ENCODE data around the gene DOCK7. TPM values are rescaled to one million over a fixed set of nuclear protein-coding genes. Genes with fewer than 3 reads are reported as not detected.

DOCK7 gene
- polyA plus RNA-seq, 2 donors = 4.2 to 4.3 TPM

DNA sequence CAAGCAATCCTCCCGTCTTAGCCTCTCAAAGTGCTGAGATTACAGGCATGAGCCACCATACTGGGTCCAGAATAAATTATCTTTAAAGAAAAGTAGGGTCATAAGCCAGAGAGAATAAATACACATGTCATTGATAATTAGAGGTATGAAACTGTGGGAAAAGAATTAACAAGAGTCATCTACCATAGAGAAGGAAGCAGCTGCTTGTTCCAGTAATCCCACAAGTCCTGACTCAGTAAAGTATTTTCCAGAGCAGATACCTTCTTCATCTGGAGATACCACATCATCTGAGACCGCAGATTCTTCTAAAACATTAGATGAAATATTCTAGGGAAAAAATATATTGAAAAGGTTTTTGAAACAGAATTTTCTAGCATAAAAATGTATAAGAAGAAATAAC is 195.7 kb downstream of the DOCK7 start:
- H3K9me3 ChIP-seq (ENCODE audit: control insufficient read depth in 2 of 2, insufficient read depth in 1 of 2, low read depth in 1 of 2, low read length in 1 of 2) = no peaks in the 10 kb centered on the region
- no peak overlapping the region for H3K27ac ChIP-seq (ENCODE audit: low read depth in 2 of 2, low read length in 1 of 2)
- WGBS, 2 donors = 97 to 98% methylated on average over 2 of the region's 2 CpGs
- no peak overlapping the region for H3K4me3 ChIP-seq (ENCODE audit: low read depth in 1 of 2, low read length in 2 of 2)
- no peaks in the 10 kb centered on the region for H3K27me3 ChIP-seq (ENCODE audit: control insufficient read depth in 1 of 2, insufficient read depth in 2 of 2, low read length in 2 of 2)
- H3K4me1 ChIP-seq (ENCODE audit: control insufficient read depth in 2 of 2, insufficient read depth in 2 of 2, low read length in 1 of 2) = no peaks in the 10 kb centered on the region
- H3K36me3 ChIP-seq (ENCODE audit: control insufficient read depth in 2 of 2, insufficient read depth in 2 of 2, low read length in 1 of 2) = peaks cover 2 to 4% of the 10 kb centered on the region in 2 donors

DNA sequence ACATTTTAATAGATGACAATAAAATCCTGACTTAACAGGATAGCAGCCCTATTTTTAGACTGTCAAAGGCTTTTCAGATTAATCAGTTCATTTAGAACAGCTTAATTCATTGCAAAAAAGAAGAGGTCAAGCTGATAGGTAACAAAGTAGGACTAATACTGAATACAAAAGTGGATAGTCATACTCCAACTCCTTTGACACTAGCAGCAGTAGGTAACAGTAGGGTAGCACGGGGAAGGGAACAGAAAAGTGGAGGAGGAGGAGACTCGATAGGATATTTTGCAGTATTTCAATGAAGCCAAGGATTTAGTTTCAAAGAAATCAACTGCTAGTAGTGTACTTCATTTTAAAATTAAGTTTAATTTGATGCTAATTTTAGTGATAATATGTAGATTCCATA is 200.2 kb downstream of the DOCK7 start:
- peaks cover 0 to 3% of the 10 kb centered on the region in 2 donors for H3K36me3 ChIP-seq (ENCODE audit: control insufficient read depth in 2 of 2, insufficient read depth in 2 of 2, low read length in 1 of 2)
- H3K4me1 ChIP-seq (ENCODE audit: control insufficient read depth in 2 of 2, insufficient read depth in 2 of 2, low read length in 1 of 2) = no peaks in the 10 kb centered on the region
- H3K27me3 ChIP-seq (ENCODE audit: control insufficient read depth in 1 of 2, insufficient read depth in 2 of 2, low read length in 2 of 2) = no peaks in the 10 kb centered on the region
- H3K9me3 ChIP-seq (ENCODE audit: control insufficient read depth in 2 of 2, insufficient read depth in 1 of 2, low read depth in 1 of 2, low read length in 1 of 2) = no peaks in the 10 kb centered on the region
- no peak overlapping the region for H3K4me3 ChIP-seq (ENCODE audit: low read depth in 1 of 2, low read length in 2 of 2)
- no peak overlapping the region for H3K27ac ChIP-seq (ENCODE audit: low read depth in 2 of 2, low read length in 1 of 2)
- 83 to 88% methylated on average over 2 of the region's 2 CpGs for WGBS, 2 donors

DNA sequence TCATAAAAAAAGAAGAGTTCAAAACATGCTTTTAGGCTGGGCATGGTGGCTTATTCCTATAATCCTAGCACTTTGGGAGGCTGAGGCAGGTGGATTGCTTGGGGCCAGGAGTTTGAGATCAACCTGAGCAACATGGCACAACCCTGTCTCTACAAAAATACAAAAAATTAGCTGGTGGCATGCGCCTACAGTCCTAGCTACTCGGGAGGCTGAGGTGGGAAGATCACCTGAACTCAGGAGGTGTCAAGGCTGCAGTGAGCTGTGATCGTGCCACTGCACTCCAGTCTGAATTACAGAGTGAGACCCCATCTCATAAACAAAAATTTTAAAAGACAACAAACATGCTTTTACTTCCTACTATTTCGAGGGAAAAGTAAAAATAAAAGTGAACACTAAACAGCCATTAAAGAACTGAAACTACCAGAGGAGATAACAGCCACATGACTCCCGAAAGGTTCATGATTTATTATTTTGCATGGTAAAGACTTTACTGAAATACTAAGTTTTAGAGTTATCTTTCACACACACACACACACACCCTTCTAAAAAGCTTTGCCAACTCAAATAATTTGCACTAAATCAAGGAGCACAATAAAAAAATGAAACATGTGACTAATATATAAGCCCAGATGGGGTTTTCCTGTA is 203.2 kb downstream of the DOCK7 start:
- 82 to 89% methylated on average over 5 of the region's 5 CpGs for WGBS, 2 donors
- Histone ChIP-seq H3K27ac (ENCODE audit: low read depth in 2 of 2, low read length in 1 of 2) (no peak overlapping the region), H3K4me3 (ENCODE audit: low read depth in 1 of 2, low read length in 2 of 2) (no peak overlapping the region), H3K36me3 (ENCODE audit: control insufficient read depth in 2 of 2, insufficient read depth in 2 of 2, low read length in 1 of 2) (peaks cover 0 to 3% of the 10 kb centered on the region in 2 donors), H3K27me3 (ENCODE audit: control insufficient read depth in 1 of 2, insufficient read depth in 2 of 2, low read length in 2 of 2) (no peaks in the 10 kb centered on the region), H3K9me3 (ENCODE audit: control insufficient read depth in 2 of 2, insufficient read depth in 1 of 2, low read depth in 1 of 2, low read length in 1 of 2) (no peaks in the 10 kb centered on the region), H3K4me1 (ENCODE audit: control insufficient read depth in 2 of 2, insufficient read depth in 2 of 2, low read length in 1 of 2) (no peaks in the 10 kb centered on the region)

DNA sequence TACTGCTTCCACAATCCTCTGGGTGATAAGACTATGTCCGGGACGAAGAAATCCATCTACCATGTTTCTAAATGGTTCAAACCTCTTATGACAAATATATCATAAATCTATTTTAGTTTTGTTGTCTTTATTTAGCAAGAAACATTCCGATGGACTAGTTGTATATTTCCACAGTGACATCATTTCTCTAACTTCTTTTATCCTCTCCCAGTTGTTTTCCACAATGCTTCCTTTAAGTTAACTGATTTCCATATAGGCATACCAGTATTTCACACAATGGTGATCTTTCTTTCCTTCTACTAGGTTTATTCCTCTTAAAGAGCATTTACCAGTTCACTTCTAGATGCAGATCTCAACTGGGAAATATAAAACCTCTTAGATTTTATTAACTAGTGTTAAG is 206.5 kb downstream of the DOCK7 start:
- Histone ChIP-seq H3K27me3 (ENCODE audit: control insufficient read depth in 1 of 2, insufficient read depth in 2 of 2, low read length in 2 of 2) (no peaks in the 10 kb centered on the region), H3K4me3 (ENCODE audit: low read depth in 1 of 2, low read length in 2 of 2) (no peak overlapping the region), H3K27ac (ENCODE audit: low read depth in 2 of 2, low read length in 1 of 2) (no peak overlapping the region), H3K36me3 (ENCODE audit: control insufficient read depth in 2 of 2, insufficient read depth in 2 of 2, low read length in 1 of 2) (peaks cover 0 to 3% of the 10 kb centered on the region in 2 donors), H3K9me3 (ENCODE audit: control insufficient read depth in 2 of 2, insufficient read depth in 1 of 2, low read depth in 1 of 2, low read length in 1 of 2) (no peaks in the 10 kb centered on the region), H3K4me1 (ENCODE audit: control insufficient read depth in 2 of 2, insufficient read depth in 2 of 2, low read length in 1 of 2) (no peaks in the 10 kb centered on the region)
- 80 to 88% methylated on average over 3 of the region's 3 CpGs for WGBS, 2 donors

DNA sequence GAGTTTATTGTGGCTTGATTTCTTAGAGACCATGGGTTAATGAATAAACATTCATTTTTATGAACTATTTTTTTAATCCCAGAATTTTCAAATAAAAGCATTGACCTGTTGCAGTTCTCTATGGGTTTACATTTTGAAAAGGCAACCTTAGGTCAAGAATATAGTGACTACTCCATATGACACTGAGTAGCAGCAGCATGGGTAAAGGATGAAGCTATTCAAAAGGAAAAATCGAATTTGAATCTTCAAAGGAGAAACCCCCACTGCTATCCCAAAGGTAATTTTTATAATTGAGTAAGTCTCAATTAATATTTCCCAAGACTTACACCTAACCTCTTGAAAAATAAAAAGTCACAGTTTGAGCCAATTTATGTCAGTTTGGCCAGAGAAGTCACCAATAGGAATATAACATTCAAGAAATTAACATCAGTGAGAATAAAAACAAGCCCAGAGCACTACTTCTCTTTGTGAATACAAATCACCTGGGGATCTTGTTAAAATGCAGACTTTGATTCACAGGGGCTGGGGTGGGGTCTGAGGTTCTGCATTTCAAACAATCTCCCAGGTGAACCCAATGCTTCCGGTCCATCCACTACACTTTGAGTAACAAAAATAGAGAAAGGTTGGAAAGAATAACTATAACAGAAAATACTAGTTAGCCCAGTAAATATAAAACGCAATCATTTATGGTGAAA is 211.5 kb downstream of the DOCK7 start:
- 83% methylated on average over 3 of the region's 3 CpGs for WGBS, 2 donors
- no peaks in the 10 kb centered on the region for H3K9me3 ChIP-seq (ENCODE audit: control insufficient read depth in 2 of 2, insufficient read depth in 1 of 2, low read depth in 1 of 2, low read length in 1 of 2)
- no peaks in the 10 kb centered on the region for H3K4me1 ChIP-seq (ENCODE audit: control insufficient read depth in 2 of 2, insufficient read depth in 2 of 2, low read length in 1 of 2)
- H3K27ac ChIP-seq (ENCODE audit: low read depth in 2 of 2, low read length in 1 of 2) = no peak overlapping the region
- no peaks in the 10 kb centered on the region for H3K36me3 ChIP-seq (ENCODE audit: control insufficient read depth in 2 of 2, insufficient read depth in 2 of 2, low read length in 1 of 2)
- no peak overlapping the region for H3K4me3 ChIP-seq (ENCODE audit: low read depth in 1 of 2, low read length in 2 of 2)
- H3K27me3 ChIP-seq (ENCODE audit: control insufficient read depth in 1 of 2, insufficient read depth in 2 of 2, low read length in 2 of 2) = no peaks in the 10 kb centered on the region

DNA sequence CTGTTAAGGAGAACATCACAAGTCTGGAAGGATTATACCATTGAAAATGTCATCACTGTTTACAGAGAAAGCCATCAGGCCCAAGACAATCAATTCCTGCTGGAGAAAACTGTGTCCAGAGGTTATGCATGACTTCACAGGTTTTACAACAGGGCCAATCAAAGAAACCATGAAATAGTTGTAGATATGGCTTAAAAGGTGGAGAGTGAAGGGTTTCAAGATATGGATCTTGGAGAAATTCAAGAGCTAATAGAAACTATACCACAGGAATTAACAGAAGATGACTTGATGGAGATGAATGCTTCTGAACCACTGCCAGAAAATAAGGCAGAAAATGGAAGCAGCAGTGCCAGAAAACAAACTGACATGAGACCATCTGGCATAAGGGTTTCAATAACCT is 221.1 kb downstream of the DOCK7 start:
- Histone ChIP-seq H3K36me3 (ENCODE audit: control insufficient read depth in 2 of 2, insufficient read depth in 2 of 2, low read length in 1 of 2) (peaks cover 0 to 3% of the 10 kb centered on the region in 2 donors), H3K4me1 (ENCODE audit: control insufficient read depth in 2 of 2, insufficient read depth in 2 of 2, low read length in 1 of 2) (no peaks in the 10 kb centered on the region), H3K4me3 (ENCODE audit: low read depth in 1 of 2, low read length in 2 of 2) (no peak overlapping the region), H3K9me3 (ENCODE audit: control insufficient read depth in 2 of 2, insufficient read depth in 1 of 2, low read depth in 1 of 2, low read length in 1 of 2) (no peaks in the 10 kb centered on the region), H3K27me3 (ENCODE audit: control insufficient read depth in 1 of 2, insufficient read depth in 2 of 2, low read length in 2 of 2) (no peaks in the 10 kb centered on the region), H3K27ac (ENCODE audit: low read depth in 2 of 2, low read length in 1 of 2) (no peak overlapping the region)

DNA sequence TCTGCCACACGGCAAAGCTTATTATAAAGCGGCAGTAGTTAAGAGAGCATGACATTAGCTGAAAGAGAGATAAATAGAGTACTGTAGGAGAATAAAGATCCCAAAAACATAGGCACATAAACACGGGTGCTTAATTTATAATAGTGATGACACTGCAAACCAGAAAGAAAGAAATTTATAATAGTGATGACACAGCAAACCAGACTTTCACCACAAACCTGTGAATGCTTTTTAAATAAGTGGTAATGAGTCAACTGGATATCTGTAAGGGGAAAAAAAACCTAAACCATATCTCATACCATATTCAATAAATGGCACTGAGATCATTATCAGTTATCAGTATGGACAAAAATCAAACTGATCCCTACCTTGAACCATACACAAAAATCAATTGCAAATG is 225.8 kb downstream of the DOCK7 start:
- H3K27me3 ChIP-seq (ENCODE audit: control insufficient read depth in 1 of 2, insufficient read depth in 2 of 2, low read length in 2 of 2) = no peaks in the 10 kb centered on the region
- no peaks in the 10 kb centered on the region for H3K9me3 ChIP-seq (ENCODE audit: control insufficient read depth in 2 of 2, insufficient read depth in 1 of 2, low read depth in 1 of 2, low read length in 1 of 2)
- no peak overlapping the region for H3K27ac ChIP-seq (ENCODE audit: low read depth in 2 of 2, low read length in 1 of 2)
- no peaks in the 10 kb centered on the region for H3K4me1 ChIP-seq (ENCODE audit: control insufficient read depth in 2 of 2, insufficient read depth in 2 of 2, low read length in 1 of 2)
- WGBS, 2 donors = 90% methylated on average over 3 of the region's 3 CpGs
- no peaks in the 10 kb centered on the region for H3K36me3 ChIP-seq (ENCODE audit: control insufficient read depth in 2 of 2, insufficient read depth in 2 of 2, low read length in 1 of 2)
- H3K4me3 ChIP-seq (ENCODE audit: low read depth in 1 of 2, low read length in 2 of 2) = no peak overlapping the region

DNA sequence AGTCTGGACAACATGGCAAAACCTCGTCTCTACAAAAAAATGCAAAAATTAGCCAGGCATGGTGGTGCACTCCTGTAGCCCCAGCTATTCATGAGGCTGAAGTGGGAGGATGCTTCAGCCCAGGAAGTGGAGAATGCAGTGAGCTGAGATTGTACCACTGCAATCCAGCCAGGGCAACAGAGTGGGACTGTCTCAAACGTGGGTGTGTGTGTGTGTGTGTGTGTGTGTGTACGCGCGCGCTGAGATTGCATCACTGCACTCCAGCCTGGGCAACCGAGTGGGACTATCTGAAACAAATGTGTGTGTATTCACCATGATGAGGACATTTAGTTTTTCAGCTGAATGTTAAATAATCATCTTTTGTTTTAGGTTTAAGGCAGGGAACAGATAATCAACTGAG is 230.2 kb downstream of the DOCK7 start:
- 80 to 81% methylated on average over 7 of the region's 7 CpGs for WGBS, 2 donors
- no peak overlapping the region for H3K4me3 ChIP-seq (ENCODE audit: low read depth in 1 of 2, low read length in 2 of 2)
- no peaks in the 10 kb centered on the region for H3K36me3 ChIP-seq (ENCODE audit: control insufficient read depth in 2 of 2, insufficient read depth in 2 of 2, low read length in 1 of 2)
- H3K4me1 ChIP-seq (ENCODE audit: control insufficient read depth in 2 of 2, insufficient read depth in 2 of 2, low read length in 1 of 2) = no peaks in the 10 kb centered on the region
- no peaks in the 10 kb centered on the region for H3K27me3 ChIP-seq (ENCODE audit: control insufficient read depth in 1 of 2, insufficient read depth in 2 of 2, low read length in 2 of 2)
- no peak overlapping the region for H3K27ac ChIP-seq (ENCODE audit: low read depth in 2 of 2, low read length in 1 of 2)
- H3K9me3 ChIP-seq (ENCODE audit: control insufficient read depth in 2 of 2, insufficient read depth in 1 of 2, low read depth in 1 of 2, low read length in 1 of 2) = no peaks in the 10 kb centered on the region

DNA sequence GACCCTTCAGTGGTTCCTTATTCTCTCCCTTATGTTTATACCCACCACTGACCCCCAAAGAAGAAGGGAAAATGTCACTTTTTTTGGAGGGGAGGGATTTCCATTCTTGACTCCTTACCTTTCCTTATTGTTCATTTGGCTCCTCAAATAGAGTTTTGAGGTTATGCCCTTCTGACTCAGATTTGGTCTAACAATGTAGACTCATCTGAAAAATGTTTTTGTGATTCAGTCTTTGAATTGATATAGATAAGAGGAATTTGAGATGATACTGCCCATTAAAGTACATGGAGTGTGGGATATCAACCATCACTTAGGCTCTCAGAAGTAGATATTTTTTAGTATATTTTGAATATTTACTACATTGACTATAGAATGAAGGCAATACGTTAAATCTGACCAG is 235.2 kb downstream of the DOCK7 start:
- Histone ChIP-seq H3K4me1 (ENCODE audit: control insufficient read depth in 2 of 2, insufficient read depth in 2 of 2, low read length in 1 of 2) (no peaks in the 10 kb centered on the region), H3K4me3 (ENCODE audit: low read depth in 1 of 2, low read length in 2 of 2) (no peak overlapping the region), H3K9me3 (ENCODE audit: control insufficient read depth in 2 of 2, insufficient read depth in 1 of 2, low read depth in 1 of 2, low read length in 1 of 2) (no peaks in the 10 kb centered on the region), H3K36me3 (ENCODE audit: control insufficient read depth in 2 of 2, insufficient read depth in 2 of 2, low read length in 1 of 2) (no peaks in the 10 kb centered on the region), H3K27ac (ENCODE audit: low read depth in 2 of 2, low read length in 1 of 2) (no peak overlapping the region), H3K27me3 (ENCODE audit: control insufficient read depth in 1 of 2, insufficient read depth in 2 of 2, low read length in 2 of 2) (no peaks in the 10 kb centered on the region)
- 91 to 100% methylated on average over 1 of the region's 1 CpG for WGBS, 2 donors

DNA sequence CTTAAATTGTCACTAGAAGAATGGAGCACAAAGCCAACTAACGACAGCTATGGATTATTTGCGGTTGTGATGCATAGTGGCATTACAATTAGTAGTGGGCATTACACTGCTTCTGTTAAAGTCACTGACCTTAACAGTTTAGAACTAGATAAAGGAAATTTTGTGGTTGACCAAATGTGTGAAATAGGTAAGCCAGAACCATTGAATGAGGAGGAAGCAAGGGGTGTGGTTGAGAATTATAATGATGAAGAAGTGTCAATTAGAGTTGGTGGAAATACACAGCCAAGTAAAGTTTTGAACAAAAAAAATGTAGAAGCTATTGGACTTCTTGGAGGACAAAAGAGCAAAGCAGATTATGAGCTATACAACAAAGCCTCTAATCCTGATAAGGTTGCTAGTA is 237.9 kb downstream of the DOCK7 start:
- 86% methylated on average over 2 of the region's 2 CpGs for WGBS, 2 donors
- H3K27ac ChIP-seq (ENCODE audit: low read depth in 2 of 2, low read length in 1 of 2) = no peak overlapping the region
- H3K4me3 ChIP-seq (ENCODE audit: low read depth in 1 of 2, low read length in 2 of 2) = no peak overlapping the region
- H3K9me3 ChIP-seq (ENCODE audit: control insufficient read depth in 2 of 2, insufficient read depth in 1 of 2, low read depth in 1 of 2, low read length in 1 of 2) = no peaks in the 10 kb centered on the region
- H3K36me3 ChIP-seq (ENCODE audit: control insufficient read depth in 2 of 2, insufficient read depth in 2 of 2, low read length in 1 of 2) = no peaks in the 10 kb centered on the region
- H3K4me1 ChIP-seq (ENCODE audit: control insufficient read depth in 2 of 2, insufficient read depth in 2 of 2, low read length in 1 of 2) = no peaks in the 10 kb centered on the region
- H3K27me3 ChIP-seq (ENCODE audit: control insufficient read depth in 1 of 2, insufficient read depth in 2 of 2, low read length in 2 of 2) = no peaks in the 10 kb centered on the region
